Liver (tissue), 9 donors: ENCODE results near the gene BSN. TPM values are rescaled to one million over a fixed set of nuclear protein-coding genes. Genes with fewer than 3 reads are reported as not detected.

ENCODE experiments used
- DNase-seq: peaks from one replicate; pipeline ENCODE4 v3.0.0-alpha.2; 2017; ENCODE audit warnings: low spot score
- H3K27ac ChIP-seq, 2 donors: one replicate each; pipeline ENCODE4 v1.7.0; 2013; ENCODE audit warnings: inconsistent platforms in 2 of 2, low read length in 2 of 2, control low read depth in 1 of 2, low read depth in 1 of 2, mild to moderate bottlenecking in 1 of 2
- H3K27me3 ChIP-seq, 4 donors: one replicate each; pipeline versions ENCODE4 v1.6.1 to v1.7.0; 2013; ENCODE audit warnings: low read length in 3 of 4, inconsistent platforms in 1 of 4, mild to moderate bottlenecking in 1 of 4, moderate library complexity in 1 of 4; ENCODE audit not compliant: control insufficient read depth in 4 of 4, insufficient read depth in 4 of 4
- H3K36me3 ChIP-seq, 4 donors: one replicate each; pipeline versions ENCODE4 v1.6.1 to v1.7.0; 2013; ENCODE audit warnings: low read length in 3 of 4, mild to moderate bottlenecking in 3 of 4, low read depth in 1 of 4, moderate library complexity in 1 of 4; ENCODE audit not compliant: control insufficient read depth in 4 of 4, insufficient read depth in 3 of 4
- H3K4me1 ChIP-seq, 4 donors: one replicate each; pipeline versions ENCODE4 v1.6.1 to v1.7.0; 2013; ENCODE audit warnings: low read length in 3 of 4, mild to moderate bottlenecking in 3 of 4, moderate library complexity in 1 of 4; ENCODE audit not compliant: control insufficient read depth in 4 of 4, insufficient read depth in 4 of 4
- H3K4me3 ChIP-seq, 3 donors: one replicate each; pipeline versions ENCODE4 v1.6.1 to v1.7.0; 2013; ENCODE audit warnings: low read length in 3 of 3, control low read depth in 1 of 3, low read depth in 1 of 3, mild to moderate bottlenecking in 1 of 3
- H3K9ac ChIP-seq, 2 donors: one replicate each; pipeline ENCODE4 v1.7.0; 2013; ENCODE audit warnings: low read length in 2 of 2, mild to moderate bottlenecking in 2 of 2, moderate library complexity in 2 of 2, control low read depth in 1 of 2, low read depth in 1 of 2
- H3K9me3 ChIP-seq, 4 donors: one replicate each; pipeline versions ENCODE4 v1.6.1 to v1.7.0; 2013; ENCODE audit warnings: low read length in 3 of 4; ENCODE audit not compliant: control insufficient read depth in 4 of 4
- CTCF ChIP-seq: fragments of 150-350 bp; IDR thresholded peaks from 2 replicates; pipeline ENCODE4 v1.5.1; 2017; ENCODE audit warnings: improper control_type of control experiment, low read depth, low read length; ENCODE audit not compliant: missing input control
- EGR1 ChIP-seq, 2 donors: IDR thresholded peaks; 2 replicates each; pipeline ENCODE4 v1.6.1; 2016 to 2018; ENCODE audit warnings: antibody characterized with exemption in 2 of 2, low read depth in 2 of 2
- FOXA1 ChIP-seq: IDR thresholded peaks from 2 replicates; pipeline ENCODE4 v1.6.1; 2016; ENCODE audit warnings: antibody characterized with exemption
- FOXA2 ChIP-seq: IDR thresholded peaks from 2 replicates; pipeline ENCODE4 v1.6.1; 2016; ENCODE audit warnings: antibody characterized with exemption
- GABPA ChIP-seq, 2 donors: IDR thresholded peaks in 1 of 2; conservative IDR thresholded peaks in 1 of 2; 2 replicates each; pipeline ENCODE4 v1.6.1; 2016; ENCODE audit warnings: antibody characterized with exemption in 2 of 2, mild to moderate bottlenecking in 1 of 2, moderate library complexity in 1 of 2
- HNF4A ChIP-seq, 2 donors: conservative IDR thresholded peaks; 2 replicates each; pipeline ENCODE4 v1.6.1; 2016; ENCODE audit warnings: antibody characterized with exemption in 2 of 2, mild to moderate bottlenecking in 2 of 2
- HNF4G ChIP-seq: IDR thresholded peaks from 2 replicates; pipeline ENCODE4 v1.6.1; 2016; ENCODE audit warnings: antibody characterized with exemption
- JUND ChIP-seq, 2 donors: IDR thresholded peaks; 2 replicates each; pipeline ENCODE4 v1.6.1; 2016; ENCODE audit warnings: antibody characterized with exemption in 2 of 2
- MAX ChIP-seq: IDR thresholded peaks from 2 replicates; pipeline ENCODE4 v1.6.1; 2016; ENCODE audit warnings: antibody characterized with exemption
- NR2F2 ChIP-seq: IDR thresholded peaks from 2 replicates; pipeline ENCODE4 v1.6.1; 2016; ENCODE audit warnings: antibody characterized with exemption
- RAD21 ChIP-seq, 2 donors: IDR thresholded peaks; 2 replicates each; pipeline ENCODE4 v1.6.1; 2016; ENCODE audit warnings: antibody characterized with exemption in 2 of 2, mild to moderate bottlenecking in 2 of 2
- RXRA ChIP-seq, 2 donors: IDR thresholded peaks; 2 replicates each; pipeline ENCODE4 v1.6.1; 2017 to 2018; ENCODE audit warnings: antibody characterized with exemption in 2 of 2, mild to moderate bottlenecking in 1 of 2
- SP1 ChIP-seq: IDR thresholded peaks from 2 replicates; pipeline ENCODE4 v1.6.1; 2018; ENCODE audit warnings: antibody characterized with exemption, mild to moderate bottlenecking
- TAF1 ChIP-seq: conservative IDR thresholded peaks from 2 replicates; pipeline ENCODE4 v1.6.1; 2016; ENCODE audit warnings: antibody characterized with exemption, mild to moderate bottlenecking
- YY1 ChIP-seq: IDR thresholded peaks from 2 replicates; pipeline ENCODE4 v1.6.1; 2016; ENCODE audit warnings: antibody characterized with exemption, mild to moderate bottlenecking
- WGBS: extraction: QIAGEN DNeasy Blood & Tissue Kit; methylation state at CpG from one replicate; pipeline ENCODE4 v1.1.7; 2013; 5-methylcytosine and 5-hydroxymethylcytosine counted together
- polyA plus RNA-seq, 2 donors: library from polyadenylated mRNA; stranded (reverse) in 1 of 2; unstranded in 1 of 2; fragments of 200-250 nt in 1 of 2; fragments of >200 nt in 1 of 2; fragmentation: Nextera tagmentation in 1 of 2; extraction: Ambion mirVana in 1 of 2; gene quantifications; one replicate each; pipeline versions ENCODE4 v1.2.1 to v1.2.3, GENCODE V29; 2013 to 2015
- total RNA-seq, 2 donors: library from RNA; depleted of rRNA; stranded (reverse); fragments of >200 nt; gene quantifications; one replicate each; pipeline ENCODE4 v1.2.3, GENCODE V29; 2014
- TF ChIP-seq, protein P1 (sequence below): IDR thresholded peaks from 2 replicates; pipeline ENCODE4 v1.6.1; 2016; ENCODE audit warnings: antibody characterized with exemption, mild to moderate bottlenecking
- TF ChIP-seq, protein P2 (sequence below): IDR thresholded peaks from 2 replicates; pipeline ENCODE4 v1.6.1; 2016; ENCODE audit warnings: antibody characterized with exemption
- donor health status: healthy.
- donor health status: healthy.
- donor health status: healthy.
- donor health status: healthy.
- donor health status: healthy.

BSN gene
- total and polyA plus RNA-seq, 4 donors: 0.32 to 0.67 (median 0.40) TPM

DNA sequence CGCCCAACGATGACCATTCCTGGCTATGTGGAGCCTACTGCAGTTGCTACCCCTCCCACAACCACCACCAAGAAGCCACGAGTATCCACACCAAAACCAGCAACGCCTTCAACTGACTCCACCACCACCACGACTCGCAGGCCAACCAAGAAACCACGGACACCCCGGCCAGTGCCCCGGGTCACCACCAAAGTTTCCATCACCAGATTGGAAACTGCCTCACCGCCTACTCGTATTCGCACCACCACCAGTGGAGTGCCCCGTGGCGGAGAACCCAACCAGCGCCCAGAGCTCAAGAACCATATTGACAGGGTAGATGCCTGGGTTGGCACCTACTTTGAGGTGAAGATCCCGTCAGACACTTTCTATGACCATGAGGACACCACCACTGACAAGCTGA, 22.6 kb upstream of the BSN start (continued):
- TF ChIP-seq SP1 (no peak), CTCF (no peak), RAD21 (IDR thresholded peaks at IDR 0.05) (no peak), TAF1 (no peak), GABPA (IDR thresholded peaks at IDR 0.05 in 1 of 2, conservative IDR thresholded peaks at IDR 0.05 in 1 of 2) (no peak), FOXA1 (no peak), RXRA (IDR thresholded peaks at IDR 0.05) (no peak), MAX (no peak), EGR1 (IDR thresholded peaks at IDR 0.05; ENCODE audit: low read depth in 2 of 2) (no peak), NR2F2 (no peak)

DNA sequence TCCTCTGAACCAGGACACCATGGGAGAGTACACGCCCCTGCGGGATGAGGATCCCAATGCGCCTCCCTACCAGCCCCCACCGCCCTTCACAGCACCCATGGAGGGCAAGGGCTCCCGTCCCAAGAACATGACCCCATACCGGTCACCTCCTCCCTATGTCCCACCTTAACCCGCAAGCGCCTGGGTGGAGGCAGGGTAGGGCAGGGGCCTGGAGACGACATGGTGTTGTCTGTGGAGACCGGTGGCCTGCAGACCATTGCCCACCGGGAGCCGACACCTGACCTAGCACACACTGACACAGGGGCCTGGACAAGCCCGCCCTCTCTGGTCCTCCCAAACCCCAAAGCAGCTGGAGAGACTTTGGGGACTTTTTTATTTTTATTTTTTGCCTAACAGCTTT, 21.2 kb upstream of the BSN start:
- TF ChIP-seq, protein P1, sequence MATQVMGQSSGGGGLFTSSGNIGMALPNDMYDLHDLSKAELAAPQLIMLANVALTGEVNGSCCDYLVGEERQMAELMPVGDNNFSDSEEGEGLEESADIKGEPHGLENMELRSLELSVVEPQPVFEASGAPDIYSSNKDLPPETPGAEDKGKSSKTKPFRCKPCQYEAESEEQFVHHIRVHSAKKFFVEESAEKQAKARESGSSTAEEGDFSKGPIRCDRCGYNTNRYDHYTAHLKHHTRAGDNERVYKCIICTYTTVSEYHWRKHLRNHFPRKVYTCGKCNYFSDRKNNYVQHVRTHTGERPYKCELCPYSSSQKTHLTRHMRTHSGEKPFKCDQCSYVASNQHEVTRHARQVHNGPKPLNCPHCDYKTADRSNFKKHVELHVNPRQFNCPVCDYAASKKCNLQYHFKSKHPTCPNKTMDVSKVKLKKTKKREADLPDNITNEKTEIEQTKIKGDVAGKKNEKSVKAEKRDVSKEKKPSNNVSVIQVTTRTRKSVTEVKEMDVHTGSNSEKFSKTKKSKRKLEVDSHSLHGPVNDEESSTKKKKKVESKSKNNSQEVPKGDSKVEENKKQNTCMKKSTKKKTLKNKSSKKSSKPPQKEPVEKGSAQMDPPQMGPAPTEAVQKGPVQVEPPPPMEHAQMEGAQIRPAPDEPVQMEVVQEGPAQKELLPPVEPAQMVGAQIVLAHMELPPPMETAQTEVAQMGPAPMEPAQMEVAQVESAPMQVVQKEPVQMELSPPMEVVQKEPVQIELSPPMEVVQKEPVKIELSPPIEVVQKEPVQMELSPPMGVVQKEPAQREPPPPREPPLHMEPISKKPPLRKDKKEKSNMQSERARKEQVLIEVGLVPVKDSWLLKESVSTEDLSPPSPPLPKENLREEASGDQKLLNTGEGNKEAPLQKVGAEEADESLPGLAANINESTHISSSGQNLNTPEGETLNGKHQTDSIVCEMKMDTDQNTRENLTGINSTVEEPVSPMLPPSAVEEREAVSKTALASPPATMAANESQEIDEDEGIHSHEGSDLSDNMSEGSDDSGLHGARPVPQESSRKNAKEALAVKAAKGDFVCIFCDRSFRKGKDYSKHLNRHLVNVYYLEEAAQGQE: no peak
- TF ChIP-seq HNF4G: no peak
- TF ChIP-seq, protein P2, sequence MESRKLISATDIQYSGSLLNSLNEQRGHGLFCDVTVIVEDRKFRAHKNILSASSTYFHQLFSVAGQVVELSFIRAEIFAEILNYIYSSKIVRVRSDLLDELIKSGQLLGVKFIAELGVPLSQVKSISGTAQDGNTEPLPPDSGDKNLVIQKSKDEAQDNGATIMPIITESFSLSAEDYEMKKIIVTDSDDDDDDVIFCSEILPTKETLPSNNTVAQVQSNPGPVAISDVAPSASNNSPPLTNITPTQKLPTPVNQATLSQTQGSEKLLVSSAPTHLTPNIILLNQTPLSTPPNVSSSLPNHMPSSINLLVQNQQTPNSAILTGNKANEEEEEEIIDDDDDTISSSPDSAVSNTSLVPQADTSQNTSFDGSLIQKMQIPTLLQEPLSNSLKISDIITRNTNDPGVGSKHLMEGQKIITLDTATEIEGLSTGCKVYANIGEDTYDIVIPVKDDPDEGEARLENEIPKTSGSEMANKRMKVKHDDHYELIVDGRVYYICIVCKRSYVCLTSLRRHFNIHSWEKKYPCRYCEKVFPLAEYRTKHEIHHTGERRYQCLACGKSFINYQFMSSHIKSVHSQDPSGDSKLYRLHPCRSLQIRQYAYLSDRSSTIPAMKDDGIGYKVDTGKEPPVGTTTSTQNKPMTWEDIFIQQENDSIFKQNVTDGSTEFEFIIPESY: no peak
- TF ChIP-seq EGR1 (IDR thresholded peaks at IDR 0.05; ENCODE audit: low read depth in 2 of 2): no peak
- no peak for TF ChIP-seq NR2F2
- TF ChIP-seq FOXA2: no peak
- no peak for TF ChIP-seq SP1
- TF ChIP-seq TAF1: no peak
- TF ChIP-seq YY1: no peak
- TF ChIP-seq HNF4A (conservative IDR thresholded peaks at IDR 0.05): no peak
- TF ChIP-seq JUND (IDR thresholded peaks at IDR 0.05): no peak
- TF ChIP-seq RAD21 (IDR thresholded peaks at IDR 0.05): no peak
- no peak for TF ChIP-seq MAX
- TF ChIP-seq GABPA (IDR thresholded peaks at IDR 0.05 in 1 of 2, conservative IDR thresholded peaks at IDR 0.05 in 1 of 2): no peak
- no peak for TF ChIP-seq FOXA1
- TF ChIP-seq CTCF: no peak
- TF ChIP-seq RXRA (IDR thresholded peaks at IDR 0.05): no peak
- H3K4me3 ChIP-seq: no peak overlapping the region

More for the DNA sequence above, 21.2 kb upstream of the BSN start:
- WGBS: 97% methylated on average over 13 of the region's 13 CpGs
- no peak for DNase-seq
- H3K27ac ChIP-seq: peak overlapping the region in 1 of 2 donors; percentile 29
- H3K36me3 ChIP-seq: peaks cover 0 to 24% (median 16%) of the 10 kb centered on the region in 4 donors
- peaks cover 19 to 30% (median 26%) of the 10 kb centered on the region in 4 donors for H3K4me1 ChIP-seq
- no peaks in the 10 kb centered on the region for H3K9me3 ChIP-seq
- H3K9ac ChIP-seq: no peak overlapping the region
- no peaks in the 10 kb centered on the region for H3K27me3 ChIP-seq
